ENCODE measurements around the gene KRT82.
"Not testable (repeated sequence)": the region's sequence is repeated elsewhere in the genome, so short reads cannot be mapped to it uniquely, and the experiment has no call there.

Gene KRT82

GRCh38 chr12:52452101-52452500 is 46.0 kb upstream of the KRT82 start, which contains the start of gene KRT6B:
Gene KRT6B, minus strand, starts transcription at chr12:52452146. Its CDS starts 68 bp downstream, at chr12:52452078.
- Histone ChIP-seq H3K27ac (ENCODE audit: low read length) (no peak within 1 kb of the TSS), H3K36me3 (replicated peaks; ENCODE audit: insufficient read depth, low read length) (no peaks in the 10 kb centered on the region), H3K9me3 (replicated peaks; ENCODE audit: insufficient read depth, low read length) (no peaks in the 10 kb centered on the region), H3K4me2 (ENCODE audit: low read depth, low read length) (no peak within 1 kb of the TSS), H3K4me1 (ENCODE audit: low read length) (no peaks in the 10 kb centered on the region), H3F3A (ENCODE audit: insufficient read depth, low read length) (no peaks in the 10 kb centered on the region), H3K79me2 (ENCODE audit: low read length) (no peaks in the 10 kb centered on the region), H3K27me3 (replicated peaks; ENCODE audit: insufficient read depth, low read length) (no peaks in the 10 kb centered on the region; the same call in 1 of the 2 replicates), H3K9ac (ENCODE audit: low read length) (no peak within 1 kb of the TSS), H4K20me1 (ENCODE audit: insufficient read depth, low read length) (no peaks in the 10 kb centered on the region), H2AFZ (ENCODE audit: low read length) (no peak within 1 kb of the TSS), H3K4me3 (ENCODE audit: low read length) (no peak within 1 kb of the TSS), H3K9me2 (replicated peaks; ENCODE audit: insufficient read depth, low read length) (no peaks in the 10 kb centered on the region)
- no peak for DNase-seq
- TF ChIP-seq EZH2phosphoT487 (IDR thresholded peaks at IDR 0.05; ENCODE audit: low read length) (no peak), EZH2 (optimal IDR thresholded peaks at IDR 0.05; ENCODE audit: low read depth, low read length) (no peak), CTCF (IDR thresholded peaks at IDR 0.05; ENCODE audit: low read length) (no peak)

GRCh38 chr12:52448228-52448627 is 42.1 kb upstream of the KRT82 start:
- Histone ChIP-seq H3K9me2 (replicated peaks; ENCODE audit: insufficient read depth, low read length) (no peaks in the 10 kb centered on the region), H3K4me3 (ENCODE audit: low read length) (no peak overlapping the region), H3K4me1 (ENCODE audit: low read length) (no peaks in the 10 kb centered on the region), H3K36me3 (replicated peaks; ENCODE audit: insufficient read depth, low read length) (no peaks in the 10 kb centered on the region), H3K9ac (ENCODE audit: low read length) (no peak overlapping the region), H2AFZ (ENCODE audit: low read length) (no peak overlapping the region), H3K4me2 (ENCODE audit: low read depth, low read length) (no peak overlapping the region), H3K27ac (ENCODE audit: low read length) (no peak overlapping the region), H3K9me3 (replicated peaks; ENCODE audit: insufficient read depth, low read length) (no peaks in the 10 kb centered on the region), H4K20me1 (ENCODE audit: insufficient read depth, low read length) (no peaks in the 10 kb centered on the region), H3F3A (ENCODE audit: insufficient read depth, low read length) (no peaks in the 10 kb centered on the region), H3K79me2 (ENCODE audit: low read length) (no peaks in the 10 kb centered on the region), H3K27me3 (replicated peaks; ENCODE audit: insufficient read depth, low read length) (no peaks in the 10 kb centered on the region; the same call in 1 of the 2 replicates)
- peak; percentile 16 for DNase-seq
- TF ChIP-seq EZH2phosphoT487 (IDR thresholded peaks at IDR 0.05; ENCODE audit: low read length) (no peak), CTCF (IDR thresholded peaks at IDR 0.05; ENCODE audit: low read length) (no peak), EZH2 (optimal IDR thresholded peaks at IDR 0.05; ENCODE audit: low read depth, low read length) (no peak)

- H2AFZ ChIP-seq (ENCODE audit: low read length); H3K9me2 ChIP-seq (replicated peaks; ENCODE audit: insufficient read depth, low read length); DNase-seq; H3K27ac ChIP-seq (ENCODE audit: low read length); H3K4me3 ChIP-seq (ENCODE audit: low read length); H3K36me3 ChIP-seq (replicated peaks; ENCODE audit: insufficient read depth, low read length); H3K4me2 ChIP-seq (ENCODE audit: low read depth, low read length); H3F3A ChIP-seq (ENCODE audit: insufficient read depth, low read length); H3K79me2 ChIP-seq (ENCODE audit: low read length); H4K20me1 ChIP-seq (ENCODE audit: insufficient read depth, low read length); H3K27me3 ChIP-seq (replicated peaks; ENCODE audit: insufficient read depth, low read length); H3K4me1 ChIP-seq (ENCODE audit: low read length); H3K9ac ChIP-seq (ENCODE audit: low read length); H3K9me3 ChIP-seq (replicated peaks; ENCODE audit: insufficient read depth, low read length): not testable (repeated sequence)
Observed at GRCh38 chr12:52447196-52447595, 41.1 kb upstream of the KRT82 start.

GRCh38 chr12:52446367-52447045 is 40.4 kb upstream of the KRT82 start:
- Histone ChIP-seq H3K4me3 (ENCODE audit: low read length) (no peak overlapping the region), H3K9ac (ENCODE audit: low read length) (no peak overlapping the region), H3K4me2 (ENCODE audit: low read depth, low read length) (no peak overlapping the region), H3K27ac (ENCODE audit: low read length) (no peak overlapping the region), H3F3A (ENCODE audit: insufficient read depth, low read length) (no peaks in the 10 kb centered on the region), H3K79me2 (ENCODE audit: low read length) (no peaks in the 10 kb centered on the region), H3K9me2 (replicated peaks; ENCODE audit: insufficient read depth, low read length) (no peaks in the 10 kb centered on the region), H3K36me3 (replicated peaks; ENCODE audit: insufficient read depth, low read length) (no peaks in the 10 kb centered on the region), H3K27me3 (replicated peaks; ENCODE audit: insufficient read depth, low read length) (peaks cover 12% of the 10 kb centered on the region; the same call in 1 of the 2 replicates), H3K9me3 (replicated peaks; ENCODE audit: insufficient read depth, low read length) (no peaks in the 10 kb centered on the region), H2AFZ (ENCODE audit: low read length) (no peak overlapping the region), H4K20me1 (ENCODE audit: insufficient read depth, low read length) (no peaks in the 10 kb centered on the region), H3K4me1 (ENCODE audit: low read length) (no peaks in the 10 kb centered on the region)
- no peak for DNase-seq
- TF ChIP-seq EZH2 (optimal IDR thresholded peaks at IDR 0.05; ENCODE audit: low read depth, low read length): no peak
- no peak for TF ChIP-seq EZH2phosphoT487 (IDR thresholded peaks at IDR 0.05; ENCODE audit: low read length)
- TF ChIP-seq CTCF (IDR thresholded peaks at IDR 0.05; ENCODE audit: low read length): no peak
